TTC549 (cell line): ENCODE results near the gene HOXA1.
"Not testable (repeated sequence)": the region's sequence is repeated elsewhere in the genome, so short reads cannot be mapped to it uniquely, and the experiment has no call there.

ENCODE experiments used
- FAIRE-seq: peaks from 2 replicates; lab custom pipeline; 2012; peaks lifted over from hg19 to GRCh38; lab: Jason Lieb, UNC

HOXA1 gene

GRCh38 chr7:27045972-27046371 is 49.8 kb downstream of the HOXA1 start:
- not testable (repeated sequence) for FAIRE-seq

- not testable (repeated sequence) for FAIRE-seq
Observed at GRCh38 chr7:27045066-27045465, 50.7 kb downstream of the HOXA1 start.
